ENCODE measurements around the gene DPP6. TPM values are rescaled to one million over a fixed set of nuclear protein-coding genes. Genes with fewer than 3 reads are reported as not detected.

DPP6 gene
- total RNA-seq, 1 experiment from 2014 or later, result not detected

- Histone ChIP-seq H3K27me3 (replicated peaks; ENCODE audit: control insufficient read depth, insufficient read depth, low read length) (no peaks in the 10 kb centered on the region; the same call in 1 of the 2 replicates), H3K4me1 (0 out of 2 replicates have a peak, but pooled peaks cover 5% of the 10 kb centered on the region), H3K4me3 (ENCODE audit: low read depth, low read length) (no peak overlapping the region), H3K9me3 (no peaks in the 10 kb centered on the region), H3K36me3 (ENCODE audit: control insufficient read depth, insufficient read depth, low read length) (no peaks in the 10 kb centered on the region)
- H3K36me3 Mint-ChIP-seq (ENCODE audit: insufficient read depth, unreplicated experiment), result no peaks in the 10 kb centered on the region
- H3K9me3 Mint-ChIP-seq (ENCODE audit: unreplicated experiment), result peaks cover 10% of the 10 kb centered on the region
- no TSS peak for BruUV-seq (replicated peaks)
- no peak for DNase-seq
- no peak overlapping the region for H3K4me3 Mint-ChIP-seq (ENCODE audit: unreplicated experiment)
- no peak overlapping the region for H3K27ac Mint-ChIP-seq (ENCODE audit: unreplicated experiment)
- intact Hi-C loops (cut with micrococcal nuclease; ENCODE audit: unreplicated experiment), result no loop called here
- ChIA-PET POLR2A (no interaction called here), CTCF (no interaction called here)
- no peak for TF ChIP-seq CTCF (IDR thresholded peaks at IDR 0.05; ENCODE audit: insufficient read depth in 1 of 2, low read depth in 1 of 2, low read length in 1 of 2, severe bottlenecking in 1 of 2, unreplicated experiment in 1 of 2)
- H3K4me1 Mint-ChIP-seq (ENCODE audit: low read depth, unreplicated experiment), result peaks cover 6% of the 10 kb centered on the region
- H3K27me3 Mint-ChIP-seq (ENCODE audit: insufficient read depth, unreplicated experiment), result peaks cover 3% of the 10 kb centered on the region
Measured at GRCh38 chr7:154844955-154845354, 792.8 kb downstream of the DPP6 start.

GRCh38 chr7:154848464-154848863 is 796.3 kb downstream of the DPP6 start:
- no peak for DNase-seq
- Histone ChIP-seq H3K27me3 (replicated peaks; ENCODE audit: control insufficient read depth, insufficient read depth, low read length) (no peaks in the 10 kb centered on the region; the same call in 1 of the 2 replicates), H3K4me3 (ENCODE audit: low read depth, low read length) (no peak overlapping the region), H3K4me1 (0 out of 2 replicates have a peak, but pooled peaks cover 5% of the 10 kb centered on the region), H3K36me3 (ENCODE audit: control insufficient read depth, insufficient read depth, low read length) (no peaks in the 10 kb centered on the region), H3K9me3 (peaks cover 3% of the 10 kb centered on the region; the same call in 1 of the 2 replicates)
- no peaks in the 10 kb centered on the region for H3K27me3 Mint-ChIP-seq (ENCODE audit: insufficient read depth, unreplicated experiment)
- intact Hi-C loops (cut with micrococcal nuclease; ENCODE audit: unreplicated experiment), result no loop called here
- H3K4me3 Mint-ChIP-seq (ENCODE audit: unreplicated experiment), result no peak overlapping the region
- no peak for TF ChIP-seq CTCF (IDR thresholded peaks at IDR 0.05; ENCODE audit: insufficient read depth in 1 of 2, low read depth in 1 of 2, low read length in 1 of 2, severe bottlenecking in 1 of 2, unreplicated experiment in 1 of 2)
- CTCF ChIA-PET, result no interaction called here
- peaks cover 6% of the 10 kb centered on the region for H3K4me1 Mint-ChIP-seq (ENCODE audit: low read depth, unreplicated experiment)
- POLR2A ChIA-PET, result no interaction called here
- no peak overlapping the region for H3K27ac Mint-ChIP-seq (ENCODE audit: unreplicated experiment)
- H3K36me3 Mint-ChIP-seq (ENCODE audit: insufficient read depth, unreplicated experiment), result no peaks in the 10 kb centered on the region
- BruUV-seq (replicated peaks), result no TSS peak
- H3K9me3 Mint-ChIP-seq (ENCODE audit: unreplicated experiment), result peaks cover 21% of the 10 kb centered on the region

GRCh38 chr7:154852205-154852604 is 800.0 kb downstream of the DPP6 start:
- Mint-ChIP-seq H3K36me3 (ENCODE audit: insufficient read depth, unreplicated experiment) (no peaks in the 10 kb centered on the region), H3K9me3 (ENCODE audit: unreplicated experiment) (peaks cover 21% of the 10 kb centered on the region)

More at GRCh38 chr7:154852205-154852604, 800.0 kb downstream of the DPP6 start:
- intact Hi-C loops (cut with micrococcal nuclease; ENCODE audit: unreplicated experiment), result no loop called here
- BruUV-seq (replicated peaks), result no TSS peak
- no peak for DNase-seq
- no peaks in the 10 kb centered on the region for H3K27me3 Mint-ChIP-seq (ENCODE audit: insufficient read depth, unreplicated experiment)
- H3K9me3 ChIP-seq, result peaks cover 3% of the 10 kb centered on the region; the same call in 1 of the 2 replicates
- no peak overlapping the region for H3K4me3 ChIP-seq (ENCODE audit: low read depth, low read length)
- no peaks in the 10 kb centered on the region for H3K36me3 ChIP-seq (ENCODE audit: control insufficient read depth, insufficient read depth, low read length)
- TF ChIP-seq CTCF (IDR thresholded peaks at IDR 0.05; ENCODE audit: insufficient read depth in 1 of 2, low read depth in 1 of 2, low read length in 1 of 2, severe bottlenecking in 1 of 2, unreplicated experiment in 1 of 2), result no peak
- no peaks in the 10 kb centered on the region for H3K4me1 ChIP-seq
- H3K27me3 ChIP-seq (replicated peaks; ENCODE audit: control insufficient read depth, insufficient read depth, low read length), result no peaks in the 10 kb centered on the region; the same call in 1 of the 2 replicates
- H3K4me1 Mint-ChIP-seq (ENCODE audit: low read depth, unreplicated experiment), result no peaks in the 10 kb centered on the region
- POLR2A ChIA-PET, result no interaction called here
- CTCF ChIA-PET, result no interaction called here
- H3K4me3 Mint-ChIP-seq (ENCODE audit: unreplicated experiment), result no peak overlapping the region
- no peak overlapping the region for H3K27ac Mint-ChIP-seq (ENCODE audit: unreplicated experiment)

Data from Caco-2 (cell line).